K562 (cell line): Measurements from ENCODE around the gene DNM1. TPM values are rescaled to one million over a fixed set of nuclear protein-coding genes. Genes with fewer than 3 reads are reported as not detected.
A peak's percentile ranks its signal among the peaks of the same experiment; 100 is the strongest.

ENCODE experiments used
- ATAC-seq: fragments of 200-7000 bp; cut with Tn5 transposase; 3 replicates; pipeline ENCODE4 v1.9.1; 2020; ENCODE audit warnings: moderate library complexity
- BruUV-seq: library from RNA; stranded (reverse); fragments of 400-500 nt; replicated peaks from 2 replicates; lab custom pipeline; 2021; lab: Mats Ljungman, UMichigan
- CTCF ChIA-PET: fragments of 300-600 bp; formaldehyde crosslinking; extraction: SDS; loops from one replicate; lab custom pipeline; 2021; ENCODE audit warnings: low intra/inter-chr PET ratio; lab: Yijun Ruan, JAX
- POLR2A ChIA-PET: fragments of 300-600, 350-650 bp; sonication (Branson Sonifier 250); formaldehyde crosslinking; extraction: SDS; loops from one replicate; lab custom pipeline; 2021; ENCODE audit warnings: antibody characterized with exemption, inconsistent platforms; lab: Yijun Ruan, JAX
- DNase-seq, 4 experiments: peaks; one replicate each; pipeline versions ENCODE4 v3.0.0 to v3.0.0-alpha.2; 2011 to 2018; ENCODE audit warnings: low spot score in 3 of 4, mixed read lengths in 3 of 4; ENCODE audit errors: extremely low read depth in 1 of 4
- FAIRE-seq: peaks from 2 replicates; lab custom pipeline; 2011; peaks lifted over from hg19 to GRCh38; lab: Jason Lieb, UNC
- H2AFZ ChIP-seq: 2 replicates; pipeline ENCODE4 v1.6.0; 2011; ENCODE audit warnings: low read depth, low read length, control low read depth, inconsistent platforms
- H3K27ac ChIP-seq: fragments of 200-600 bp; 3 replicates; pipeline ENCODE4 v1.8.0; 2011; ENCODE audit warnings: low read depth, mild to moderate bottlenecking, control low read depth, inconsistent platforms, low read length, moderate library complexity, mixed read lengths; ENCODE audit errors: extremely low read depth
- H3K27me3 ChIP-seq, 2 experiments: fragments of 300-600 bp in 1 of 2; 2 replicates in 1 of 2; 3 replicates in 1 of 2; pipeline versions ENCODE4 v1.6.0 to v1.8.0; 2011; ENCODE audit warnings: inconsistent platforms in 2 of 2, low read length in 2 of 2, mild to moderate bottlenecking in 1 of 2, mixed read lengths in 1 of 2, moderate library complexity in 1 of 2; ENCODE audit not compliant: control insufficient read depth in 2 of 2, insufficient read depth in 2 of 2
- H3K36me3 ChIP-seq: fragments of 300-600 bp; 3 replicates; pipeline ENCODE4 v1.8.0; 2011; ENCODE audit warnings: mild to moderate bottlenecking, low read length, inconsistent platforms; ENCODE audit not compliant: control insufficient read depth, insufficient read depth
- H3K4me1 ChIP-seq, 2 experiments: fragments of 200-600 bp in 1 of 2; replicated peaks in 1 of 2; 2 replicates in 1 of 2; 3 replicates in 1 of 2; pipeline versions ENCODE4 v1.5.1 to v1.8.0; 2011; ENCODE audit warnings: inconsistent platforms in 2 of 2, low read length in 2 of 2, mild to moderate bottlenecking in 1 of 2, mixed read lengths in 1 of 2, moderate library complexity in 1 of 2; ENCODE audit not compliant: control insufficient read depth in 2 of 2, insufficient read depth in 2 of 2
- H3K4me2 ChIP-seq: 2 replicates; pipeline ENCODE4 v1.6.1; 2011; ENCODE audit warnings: low read length, control low read depth, inconsistent platforms, mixed read lengths; ENCODE audit not compliant: insufficient read depth
- H3K4me3 ChIP-seq: fragments of 200-600 bp; sonication (generic), shearing (Covaris generic); 2 replicates; pipeline ENCODE4 v1.5.1; 2016; ENCODE audit warnings: control low read depth, inconsistent platforms
- H3K79me2 ChIP-seq: fragments of 200-600 bp; 3 replicates; pipeline ENCODE4 v1.8.0; 2011; ENCODE audit warnings: low read length, inconsistent platforms; ENCODE audit not compliant: control insufficient read depth, insufficient read depth
- H3K9ac ChIP-seq, 2 experiments: 2 replicates each; pipeline versions ENCODE4 v1.6.0 to v1.6.1; 2011; ENCODE audit warnings: low read depth in 2 of 2, low read length in 2 of 2, control low read depth in 1 of 2, inconsistent platforms in 1 of 2, mild to moderate bottlenecking in 1 of 2, mixed read lengths in 1 of 2; ENCODE audit not compliant: insufficient read depth in 1 of 2
- H3K9me1 ChIP-seq: one replicate; pipeline ENCODE4 v1.6.0; 2011; ENCODE audit warnings: inconsistent platforms, mild to moderate bottlenecking, low read length, moderate library complexity; ENCODE audit not compliant: control insufficient read depth, insufficient read depth
- H3K9me3 ChIP-seq: replicated peaks from 2 replicates; pipeline ENCODE4 v1.5.1; 2011; ENCODE audit warnings: low read depth, low read length, inconsistent platforms; ENCODE audit not compliant: control insufficient read depth, insufficient read depth
- H4K20me1 ChIP-seq: replicated peaks from 2 replicates; pipeline ENCODE4 v1.6.1; 2011; ENCODE audit warnings: low read length, inconsistent platforms, mixed read lengths; ENCODE audit not compliant: control insufficient read depth, insufficient read depth
- E2F3 ChIP-seq: fragments of 250-450 bp; sonication (Bioruptor Pico); IDR thresholded peaks from 2 replicates; pipeline ENCODE4 v1.4.0; 2020; ENCODE audit warnings: mild to moderate bottlenecking
- EHMT2 ChIP-seq: fragments of 450-650 bp; IDR thresholded peaks from 2 replicates; pipeline ENCODE4 v1.6.1; 2018; ENCODE audit warnings: antibody characterized with exemption
- GABPB2 ChIP-seq: fragments of 250-450 bp; sonication (Bioruptor Pico); conservative IDR thresholded peaks from 2 replicates; pipeline ENCODE4 v1.5.1; 2021; ENCODE audit warnings: mild to moderate bottlenecking
- OTX1 ChIP-seq: fragments of 450-650 bp; formaldehyde crosslinking; IDR thresholded peaks from 2 replicates; pipeline ENCODE4 v1.4.0; 2022; ENCODE audit warnings: mild to moderate bottlenecking
- PTBP1 ChIP-seq: fragments of 200-400 bp; formaldehyde crosslinking; IDR thresholded peaks from 2 replicates; pipeline ENCODE4 v1.6.1; 2017; ENCODE audit warnings: low read depth, low read length
- STAT5B ChIP-seq: fragments of 250-450 bp; sonication (Bioruptor Pico); IDR thresholded peaks from 2 replicates; pipeline ENCODE4 v1.8.0; 2021; ENCODE audit warnings: mild to moderate bottlenecking, inconsistent platforms
- ZKSCAN3 ChIP-seq: fragments of 250-450 bp; sonication (Bioruptor Pico); IDR thresholded peaks from 2 replicates; pipeline ENCODE4 v1.4.0; 2020
- WGBS: fragments of 100-300 bp; shearing (Covaris generic); methylation state at CpG from one replicate; pipeline ENCODE4 v1.1.6; 2016; ENCODE audit warnings: low coverage, mixed read lengths; ENCODE audit not compliant: insufficient coverage; ENCODE audit errors: missing lambda C conversion rate; 5-methylcytosine and 5-hydroxymethylcytosine counted together
- in situ Hi-C: fragments of 300-500 bp; cut with MboI; formaldehyde crosslinking; loops from 4 replicates; pipeline ENCODE4 v1.15.0; 2018; ENCODE audit warnings: inconsistent platforms, mixed read lengths
- intact Hi-C: fragments of 100-400 bp; cut with micrococcal nuclease; formaldehyde crosslinking; loops from 2 replicates; pipeline ENCODE4 v1.14.2; 2022
- polyA plus RNA-seq, 8 experiments: library from polyadenylated mRNA; depleted of rRNA in 4 of 8; stranded (reverse) in 5 of 8; unstranded in 3 of 8; fragments of >200 nt; fragmentation: Nextera tagmentation in 2 of 8; fragmentation: Illumina TruSeq in 1 of 8; extraction: Ambion mirVana in 2 of 8; extraction: Trizol in 1 of 8; gene quantifications; 2 replicates each; pipeline versions ENCODE4 v1.2.1 to v1.2.3, GENCODE V29; 2011 to 2014; ENCODE audit warnings: inconsistent platforms in 1 of 8, missing spikeins in 1 of 8
- total RNA-seq, 7 experiments: library from RNA; depleted of rRNA in 6 of 7; stranded (reverse); fragments of >200 nt in 6 of 7; fragmentation: Illumina TruSeq in 2 of 7; extraction: Trizol in 2 of 7; gene quantifications; 2 replicates each; pipeline versions ENCODE4 v1.2.1 to v1.2.3, GENCODE V29; 2011 to 2021; ENCODE audit warnings: low replicate concordance in 1 of 7
- TF ChIP-seq, protein P1 (sequence below): fragments of 450-650 bp; IDR thresholded peaks from 2 replicates; pipeline ENCODE4 v1.6.1; 2016; ENCODE audit warnings: low read depth
- TF ChIP-seq, protein P2 (sequence below): fragments of 450-650 bp; formaldehyde crosslinking; IDR thresholded peaks from 2 replicates; pipeline ENCODE4 v1.4.0; 2022; ENCODE audit warnings: missing genetic modification characterization
- TF ChIP-seq, protein P3 (sequence below): fragments of 450-650 bp; formaldehyde crosslinking; IDR thresholded peaks from 2 replicates; pipeline ENCODE4 v1.4.0; 2020; ENCODE audit warnings: mild to moderate bottlenecking, moderate library complexity

DNM1 gene
- total and polyA plus RNA-seq, 9 of the 15 experiments (the other 6 are each of a cell fraction or from before 2014, with no cell fraction given): 0.39 to 23.1 (median 9.1) TPM

DNA sequence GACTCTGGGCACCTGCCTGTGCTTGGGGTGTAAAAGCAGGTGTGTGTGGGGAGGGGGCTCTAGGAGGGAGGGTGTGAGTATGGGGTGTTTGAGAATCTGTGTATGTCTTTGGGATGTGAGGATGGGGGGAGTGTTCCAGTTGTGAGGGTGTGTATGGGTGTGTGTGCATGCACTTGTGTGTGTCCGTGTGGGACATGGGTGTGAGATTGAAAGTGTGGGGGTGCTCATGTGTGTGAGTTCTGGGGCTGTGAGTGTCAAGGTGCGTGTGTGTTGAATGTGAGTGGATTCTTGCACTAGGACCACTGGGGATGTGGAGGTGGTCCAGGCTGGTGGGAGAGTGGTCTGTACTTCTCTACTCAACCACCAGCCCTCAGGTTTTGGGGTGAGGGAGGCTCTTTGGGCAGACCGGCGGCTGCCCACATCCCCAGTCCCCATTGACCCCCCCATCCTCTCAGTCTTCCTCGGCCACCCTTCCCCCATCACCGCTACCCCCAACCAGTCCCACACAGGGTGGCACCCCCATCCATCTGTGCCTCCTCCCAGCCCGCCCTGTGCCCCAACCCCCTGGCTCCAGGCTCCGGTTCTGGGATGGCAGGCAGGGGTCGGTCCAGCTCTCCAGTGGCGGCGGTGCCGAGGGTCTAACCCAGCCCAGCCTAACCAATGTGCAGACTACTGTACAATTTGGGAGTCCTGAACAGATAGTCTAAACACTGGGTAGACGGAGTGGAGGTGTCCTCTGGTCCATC, 41.1 kb downstream of the DNM1 start:
- FAIRE-seq (no peak), DNase-seq (peak in 2 of 4 experiments; percentile 27 to 33), ATAC-seq (no peak)
- ChIA-PET POLR2A (interaction anchor here (0.6 to 1.5 kb wide), 2 partner anchors 9 to 11 kb away, joined by 3 read pairs; no protein-coding TSS in a partner anchor), CTCF (no interaction called here)
- Histone ChIP-seq H3K4me1 (peaks cover 23 to 48% of the 10 kb centered on the region in 2 experiments), H3K9ac (peak overlapping the region in 1 of 2 experiments; percentile 73; a peak in 2 of 4 replicates), H3K4me3 (no peak overlapping the region), H3K27ac (peak overlapping the region; percentile 43; the same call in 1 of the 3 replicates), H3K4me2 (no peak overlapping the region), H3K9me1 (no peaks in the 10 kb centered on the region), H3K27me3 (no peaks in the 10 kb centered on the region), H3K79me2 (no peaks in the 10 kb centered on the region), H2AFZ (peak overlapping the region; percentile 32; the same call in 1 of the 2 replicates), H3K9me3 (no peaks in the 10 kb centered on the region), H3K36me3 (no peaks in the 10 kb centered on the region), H4K20me1 (no peaks in the 10 kb centered on the region)
- WGBS: 73% methylated on average over 13 of the region's 13 CpGs
- in situ Hi-C loops (loop anchor here (10.0 kb wide), 1 partner anchor 451 kb away; no protein-coding TSS in a partner anchor), intact Hi-C loops (no loop called here)
- no TSS peak for BruUV-seq
- TF ChIP-seq, protein P1, sequence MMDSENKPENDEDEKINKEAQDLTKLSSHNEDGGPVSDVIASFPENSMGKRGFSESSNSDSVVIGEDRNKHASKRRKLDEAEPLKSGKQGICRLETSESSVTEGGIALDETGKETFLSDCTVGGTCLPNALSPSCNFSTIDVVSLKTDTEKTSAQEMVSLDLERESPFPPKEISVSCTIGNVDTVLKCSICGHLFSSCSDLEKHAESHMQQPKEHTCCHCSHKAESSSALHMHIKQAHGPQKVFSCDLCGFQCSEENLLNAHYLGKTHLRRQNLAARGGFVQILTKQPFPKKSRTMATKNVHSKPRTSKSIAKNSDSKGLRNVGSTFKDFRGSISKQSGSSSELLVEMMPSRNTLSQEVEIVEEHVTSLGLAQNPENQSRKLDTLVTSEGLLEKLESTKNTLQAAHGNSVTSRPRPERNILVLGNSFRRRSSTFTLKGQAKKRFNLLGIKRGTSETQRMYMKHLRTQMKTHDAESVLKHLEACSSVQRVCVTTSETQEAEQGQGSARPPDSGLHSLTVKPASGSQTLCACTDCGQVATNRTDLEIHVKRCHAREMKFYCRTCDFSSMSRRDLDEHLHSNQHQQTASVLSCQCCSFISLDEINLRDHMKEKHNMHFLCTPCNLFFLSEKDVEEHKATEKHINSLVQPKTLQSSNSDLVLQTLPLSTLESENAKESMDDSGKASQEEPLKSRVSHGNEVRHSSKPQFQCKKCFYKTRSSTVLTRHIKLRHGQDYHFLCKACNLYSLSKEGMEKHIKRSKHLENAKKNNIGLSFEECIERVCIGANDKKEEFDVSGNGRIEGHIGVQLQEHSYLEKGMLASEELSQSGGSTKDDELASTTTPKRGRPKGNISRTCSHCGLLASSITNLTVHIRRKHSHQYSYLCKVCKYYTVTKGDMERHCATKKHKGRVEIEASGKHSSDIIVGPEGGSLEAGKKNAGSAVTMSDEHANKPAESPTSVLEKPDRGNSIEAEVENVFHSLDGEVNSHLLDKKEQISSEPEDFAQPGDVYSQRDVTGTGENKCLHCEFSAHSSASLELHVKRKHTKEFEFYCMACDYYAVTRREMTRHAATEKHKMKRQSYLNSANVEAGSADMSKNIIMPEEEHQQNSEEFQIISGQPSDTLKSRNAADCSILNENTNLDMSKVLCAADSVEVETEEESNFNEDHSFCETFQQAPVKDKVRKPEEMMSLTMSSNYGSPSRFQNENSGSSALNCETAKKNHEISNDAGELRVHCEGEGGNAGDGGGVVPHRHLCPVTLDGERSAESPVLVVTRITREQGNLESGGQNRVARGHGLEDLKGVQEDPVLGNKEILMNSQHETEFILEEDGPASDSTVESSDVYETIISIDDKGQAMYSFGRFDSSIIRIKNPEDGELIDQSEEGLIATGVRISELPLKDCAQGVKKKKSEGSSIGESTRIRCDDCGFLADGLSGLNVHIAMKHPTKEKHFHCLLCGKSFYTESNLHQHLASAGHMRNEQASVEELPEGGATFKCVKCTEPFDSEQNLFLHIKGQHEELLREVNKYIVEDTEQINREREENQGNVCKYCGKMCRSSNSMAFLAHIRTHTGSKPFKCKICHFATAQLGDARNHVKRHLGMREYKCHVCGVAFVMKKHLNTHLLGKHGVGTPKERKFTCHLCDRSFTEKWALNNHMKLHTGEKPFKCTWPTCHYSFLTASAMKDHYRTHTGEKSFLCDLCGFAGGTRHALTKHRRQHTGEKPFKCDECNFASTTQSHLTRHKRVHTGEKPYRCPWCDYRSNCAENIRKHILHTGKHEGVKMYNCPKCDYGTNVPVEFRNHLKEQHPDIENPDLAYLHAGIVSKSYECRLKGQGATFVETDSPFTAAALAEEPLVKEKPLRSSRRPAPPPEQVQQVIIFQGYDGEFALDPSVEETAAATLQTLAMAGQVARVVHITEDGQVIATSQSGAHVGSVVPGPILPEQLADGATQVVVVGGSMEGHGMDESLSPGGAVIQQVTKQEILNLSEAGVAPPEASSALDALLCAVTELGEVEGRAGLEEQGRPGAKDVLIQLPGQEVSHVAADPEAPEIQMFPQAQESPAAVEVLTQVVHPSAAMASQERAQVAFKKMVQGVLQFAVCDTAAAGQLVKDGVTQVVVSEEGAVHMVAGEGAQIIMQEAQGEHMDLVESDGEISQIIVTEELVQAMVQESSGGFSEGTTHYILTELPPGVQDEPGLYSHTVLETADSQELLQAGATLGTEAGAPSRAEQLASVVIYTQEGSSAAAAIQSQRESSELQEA: peak; percentile 25; the same call in 1 of the 2 replicates
- 0 out of 2 replicates have a peak, but pooled peaks have one; percentile 37 for TF ChIP-seq EHMT2
- TF ChIP-seq STAT5B (CRISPR knock-in tag): no peak
- TF ChIP-seq OTX1: 0 out of 2 replicates have a peak, but pooled peaks have one; percentile 16
- 0 out of 2 replicates have a peak, but pooled peaks have one; percentile 25 for TF ChIP-seq E2F3 (CRISPR knock-in tag)
- TF ChIP-seq, protein P2, sequence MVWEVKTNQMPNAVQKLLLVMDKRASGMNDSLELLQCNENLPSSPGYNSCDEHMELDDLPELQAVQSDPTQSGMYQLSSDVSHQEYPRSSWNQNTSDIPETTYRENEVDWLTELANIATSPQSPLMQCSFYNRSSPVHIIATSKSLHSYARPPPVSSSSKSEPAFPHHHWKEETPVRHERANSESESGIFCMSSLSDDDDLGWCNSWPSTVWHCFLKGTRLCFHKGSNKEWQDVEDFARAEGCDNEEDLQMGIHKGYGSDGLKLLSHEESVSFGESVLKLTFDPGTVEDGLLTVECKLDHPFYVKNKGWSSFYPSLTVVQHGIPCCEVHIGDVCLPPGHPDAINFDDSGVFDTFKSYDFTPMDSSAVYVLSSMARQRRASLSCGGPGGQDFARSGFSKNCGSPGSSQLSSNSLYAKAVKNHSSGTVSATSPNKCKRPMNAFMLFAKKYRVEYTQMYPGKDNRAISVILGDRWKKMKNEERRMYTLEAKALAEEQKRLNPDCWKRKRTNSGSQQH: peak; percentile 67; the same call in 1 of the 2 replicates
- TF ChIP-seq PTBP1: no peak
- TF ChIP-seq GABPB2 (CRISPR knock-in tag): no peak
- TF ChIP-seq, protein P3, sequence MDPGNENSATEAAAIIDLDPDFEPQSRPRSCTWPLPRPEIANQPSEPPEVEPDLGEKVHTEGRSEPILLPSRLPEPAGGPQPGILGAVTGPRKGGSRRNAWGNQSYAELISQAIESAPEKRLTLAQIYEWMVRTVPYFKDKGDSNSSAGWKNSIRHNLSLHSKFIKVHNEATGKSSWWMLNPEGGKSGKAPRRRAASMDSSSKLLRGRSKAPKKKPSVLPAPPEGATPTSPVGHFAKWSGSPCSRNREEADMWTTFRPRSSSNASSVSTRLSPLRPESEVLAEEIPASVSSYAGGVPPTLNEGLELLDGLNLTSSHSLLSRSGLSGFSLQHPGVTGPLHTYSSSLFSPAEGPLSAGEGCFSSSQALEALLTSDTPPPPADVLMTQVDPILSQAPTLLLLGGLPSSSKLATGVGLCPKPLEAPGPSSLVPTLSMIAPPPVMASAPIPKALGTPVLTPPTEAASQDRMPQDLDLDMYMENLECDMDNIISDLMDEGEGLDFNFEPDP (CRISPR knock-in tag): peak; percentile 40; the same call in 1 of the 2 replicates
- no peak for TF ChIP-seq ZKSCAN3 (CRISPR knock-in tag)
